Thyroid gland (tissue), 4 donors: ENCODE measurements around the gene ZNF350.

Source experiments
- CTCF ChIP-seq, 6 experiments: fragments of 200-600 bp in 3 of 6; fragments of 450-650 bp in 3 of 6; sonication (generic) in 3 of 6; IDR thresholded peaks; one replicate each; pipeline ENCODE4 v1.5.1; 2016 to 2019; ENCODE audit warnings: antibody characterized with exemption in 6 of 6, mild to moderate bottlenecking in 2 of 6, inconsistent platforms in 1 of 6, moderate library complexity in 1 of 6
- POLR2A ChIP-seq, 2 donors: fragments of 450-650 bp; IDR thresholded peaks; one replicate each; pipeline ENCODE4 v1.6.1; 2017; ENCODE audit warnings: antibody characterized with exemption in 2 of 2, mild to moderate bottlenecking in 2 of 2, moderate library complexity in 1 of 2

- TF ChIP-seq POLR2A (IDR thresholded peaks at IDR 0.05) (no peak), CTCF (IDR thresholded peaks at IDR 0.05) (no peak)
Measured at GRCh38 chr19:51927859-51928258, 58.8 kb downstream of the ZNF350 start.
